ENCODE results near the gene UGT2B7. TPM values are rescaled to one million over a fixed set of nuclear protein-coding genes. Genes with fewer than 3 reads are reported as not detected.

The UGT2B7 gene
- total RNA-seq, 2 experiments from 2014 or later = not detected

DNA sequence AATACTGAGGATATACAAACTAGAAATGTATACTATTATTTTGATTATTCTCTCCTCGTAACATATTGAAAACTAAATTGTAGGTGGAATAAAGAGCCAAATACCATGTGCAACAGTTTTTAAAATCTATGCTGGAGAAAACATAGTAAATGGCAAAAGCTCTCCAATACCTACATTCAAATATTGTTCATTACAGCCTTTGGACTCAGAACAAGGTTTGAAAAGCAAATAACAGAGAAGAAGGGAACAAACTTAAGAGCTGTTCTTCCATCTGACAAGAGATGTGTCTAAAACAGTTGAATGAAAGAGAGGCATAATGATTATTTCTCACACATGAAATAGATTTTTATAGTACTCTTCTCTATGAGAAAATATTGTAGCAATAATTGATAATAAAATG lies 25.0 kb upstream of the UGT2B7 start:
- no peaks in the 10 kb centered on the region for H3K9me2 ChIP-seq (ENCODE audit: insufficient read depth, low read length)
- intact Hi-C loops (cut with micrococcal nuclease; ENCODE audit: unreplicated experiment) = no loop called here
- no peaks in the 10 kb centered on the region for H3K36me3 ChIP-seq (ENCODE audit: insufficient read depth, low read length)
- no peak overlapping the region for H3K27ac ChIP-seq (ENCODE audit: low read depth, low read length, poor library complexity, severe bottlenecking)
- ChIA-PET CTCF (ENCODE audit: unreplicated experiment) (no interaction called here), POLR2A (no interaction called here)
- H4K20me1 ChIP-seq (ENCODE audit: insufficient read depth, low read length) = no peaks in the 10 kb centered on the region
- no peaks in the 10 kb centered on the region for H3K9me3 ChIP-seq (ENCODE audit: low read length)
- no peak overlapping the region for H3K4me2 ChIP-seq (ENCODE audit: low read length)
- TF ChIP-seq, protein P1, sequence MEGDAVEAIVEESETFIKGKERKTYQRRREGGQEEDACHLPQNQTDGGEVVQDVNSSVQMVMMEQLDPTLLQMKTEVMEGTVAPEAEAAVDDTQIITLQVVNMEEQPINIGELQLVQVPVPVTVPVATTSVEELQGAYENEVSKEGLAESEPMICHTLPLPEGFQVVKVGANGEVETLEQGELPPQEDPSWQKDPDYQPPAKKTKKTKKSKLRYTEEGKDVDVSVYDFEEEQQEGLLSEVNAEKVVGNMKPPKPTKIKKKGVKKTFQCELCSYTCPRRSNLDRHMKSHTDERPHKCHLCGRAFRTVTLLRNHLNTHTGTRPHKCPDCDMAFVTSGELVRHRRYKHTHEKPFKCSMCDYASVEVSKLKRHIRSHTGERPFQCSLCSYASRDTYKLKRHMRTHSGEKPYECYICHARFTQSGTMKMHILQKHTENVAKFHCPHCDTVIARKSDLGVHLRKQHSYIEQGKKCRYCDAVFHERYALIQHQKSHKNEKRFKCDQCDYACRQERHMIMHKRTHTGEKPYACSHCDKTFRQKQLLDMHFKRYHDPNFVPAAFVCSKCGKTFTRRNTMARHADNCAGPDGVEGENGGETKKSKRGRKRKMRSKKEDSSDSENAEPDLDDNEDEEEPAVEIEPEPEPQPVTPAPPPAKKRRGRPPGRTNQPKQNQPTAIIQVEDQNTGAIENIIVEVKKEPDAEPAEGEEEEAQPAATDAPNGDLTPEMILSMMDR (conservative IDR thresholded peaks at IDR 0.05; ENCODE audit: low read length) = no peak
- no peak for TF ChIP-seq EZH2phosphoT487 (IDR thresholded peaks at IDR 0.05; ENCODE audit: borderline replicate concordance, low read depth, low read length)
- BruUV-seq (replicated peaks) = no TSS peak
- DNase-seq (ENCODE audit: low spot score) = no peak
- H3K4me1 ChIP-seq (ENCODE audit: insufficient read depth, low read length, poor library complexity, severe bottlenecking) = no peaks in the 10 kb centered on the region
- no peak overlapping the region for H3K4me3 ChIP-seq (ENCODE audit: low read depth, low read length, poor library complexity, severe bottlenecking)
- no peaks in the 10 kb centered on the region for H3K79me2 ChIP-seq (ENCODE audit: insufficient read depth, low read depth, low read length)
- H2AFZ ChIP-seq (ENCODE audit: low read length) = no peak overlapping the region

DNA sequence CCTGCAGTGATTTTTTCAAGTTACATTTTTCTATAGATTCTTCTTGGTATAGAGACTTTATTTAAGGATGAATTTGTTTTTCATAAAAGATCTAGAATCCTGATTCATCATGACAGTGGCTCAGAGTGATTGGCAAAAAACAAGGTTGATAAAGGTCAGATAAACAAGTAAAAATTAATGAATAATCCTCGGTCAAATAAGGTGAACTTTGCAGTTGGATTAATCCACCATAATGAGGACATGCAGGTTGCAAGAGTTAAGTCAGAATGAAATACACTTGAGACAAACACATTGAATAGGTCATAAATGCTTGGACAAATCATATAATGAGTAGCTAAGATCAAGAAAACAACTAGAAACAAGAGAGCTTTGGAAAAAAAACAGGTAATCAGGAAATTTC lies 22.9 kb upstream of the UGT2B7 start:
- H3K79me2 ChIP-seq (ENCODE audit: insufficient read depth, low read depth, low read length) = no peaks in the 10 kb centered on the region
- no peaks in the 10 kb centered on the region for H3K9me2 ChIP-seq (ENCODE audit: insufficient read depth, low read length)
- intact Hi-C loops (cut with micrococcal nuclease; ENCODE audit: unreplicated experiment) = no loop called here
- no peak for DNase-seq (ENCODE audit: low spot score)
- H3K4me1 ChIP-seq (ENCODE audit: insufficient read depth, low read length, poor library complexity, severe bottlenecking) = no peaks in the 10 kb centered on the region
- no peaks in the 10 kb centered on the region for H4K20me1 ChIP-seq (ENCODE audit: insufficient read depth, low read length)
- ChIA-PET POLR2A (no interaction called here), CTCF (ENCODE audit: unreplicated experiment) (no interaction called here)
- no TSS peak for BruUV-seq (replicated peaks)
- H3K36me3 ChIP-seq (ENCODE audit: insufficient read depth, low read length) = no peaks in the 10 kb centered on the region
- no peak for TF ChIP-seq EZH2phosphoT487 (IDR thresholded peaks at IDR 0.05; ENCODE audit: borderline replicate concordance, low read depth, low read length)
- TF ChIP-seq, protein P1 (conservative IDR thresholded peaks at IDR 0.05; ENCODE audit: low read length) = no peak
- H3K4me2 ChIP-seq (ENCODE audit: low read length) = no peak overlapping the region
- H2AFZ ChIP-seq (ENCODE audit: low read length) = no peak overlapping the region
- no peak overlapping the region for H3K4me3 ChIP-seq (ENCODE audit: low read depth, low read length, poor library complexity, severe bottlenecking)
- H3K9me3 ChIP-seq (ENCODE audit: low read length) = no peaks in the 10 kb centered on the region
- H3K27ac ChIP-seq (ENCODE audit: low read depth, low read length, poor library complexity, severe bottlenecking) = no peak overlapping the region

DNA sequence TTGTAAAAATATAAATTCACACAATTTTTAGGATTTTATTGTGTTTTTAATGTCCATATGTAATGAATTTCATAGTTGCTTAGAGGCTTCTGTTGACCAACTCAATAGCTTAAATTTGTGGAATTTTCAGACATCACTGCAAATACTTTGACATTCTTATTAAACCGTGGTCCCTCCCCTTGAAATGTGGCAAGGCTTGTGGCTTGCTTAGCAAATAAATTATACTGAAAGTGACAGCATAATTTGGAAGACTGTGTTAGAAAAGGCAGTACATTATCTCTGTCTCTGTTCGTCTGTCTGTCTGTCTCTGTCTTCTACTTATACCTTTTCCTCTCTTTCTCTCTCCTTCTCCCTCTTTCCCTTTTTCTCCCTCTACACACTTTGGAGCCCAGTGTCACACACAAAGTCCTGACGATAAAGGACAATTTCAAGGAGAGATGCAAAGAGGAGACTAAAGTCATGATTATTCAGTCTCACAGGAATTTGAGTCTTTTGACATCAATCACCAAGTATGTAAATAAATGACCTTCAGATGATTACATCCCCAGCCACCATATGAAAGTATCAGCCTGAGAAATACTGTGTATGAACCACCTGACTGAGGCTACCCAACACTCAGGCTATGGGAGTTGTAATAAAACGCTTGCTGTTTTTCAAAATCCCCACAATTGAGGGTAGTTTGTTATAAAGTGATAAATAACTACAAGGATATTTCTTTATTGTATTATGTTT lies 21.0 kb upstream of the UGT2B7 start:
- BruUV-seq (replicated peaks) = no TSS peak
- Histone ChIP-seq H2AFZ (ENCODE audit: low read length) (no peak overlapping the region), H3K4me1 (ENCODE audit: insufficient read depth, low read length, poor library complexity, severe bottlenecking) (no peaks in the 10 kb centered on the region), H3K9me3 (ENCODE audit: low read length) (no peaks in the 10 kb centered on the region), H3K79me2 (ENCODE audit: insufficient read depth, low read depth, low read length) (no peaks in the 10 kb centered on the region), H3K4me2 (ENCODE audit: low read length) (no peak overlapping the region), H3K4me3 (ENCODE audit: low read depth, low read length, poor library complexity, severe bottlenecking) (no peak overlapping the region), H3K36me3 (ENCODE audit: insufficient read depth, low read length) (no peaks in the 10 kb centered on the region), H3K27ac (ENCODE audit: low read depth, low read length, poor library complexity, severe bottlenecking) (no peak overlapping the region), H3K9me2 (ENCODE audit: insufficient read depth, low read length) (no peaks in the 10 kb centered on the region), H4K20me1 (ENCODE audit: insufficient read depth, low read length) (no peaks in the 10 kb centered on the region)
- no peak for DNase-seq (ENCODE audit: low spot score)
- TF ChIP-seq, protein P1 (conservative IDR thresholded peaks at IDR 0.05; ENCODE audit: low read length) = no peak
- TF ChIP-seq EZH2phosphoT487 (IDR thresholded peaks at IDR 0.05; ENCODE audit: borderline replicate concordance, low read depth, low read length) = no peak
- POLR2A ChIA-PET = no interaction called here
- CTCF ChIA-PET (ENCODE audit: unreplicated experiment) = no interaction called here
- intact Hi-C loops (cut with micrococcal nuclease; ENCODE audit: unreplicated experiment) = no loop called here

All from OCI-LY7 (cell line).